ENCODE data around the gene RBM18. TPM values are rescaled to one million over a fixed set of nuclear protein-coding genes. Genes with fewer than 3 reads are reported as not detected.

Gene RBM18
- total and polyA plus RNA-seq, 2 experiments from 2014 or later: 9.3 to 25.5 TPM

- ATAC-seq: peak; percentile 57
Observed at GRCh38 chr9:122265149-122265915, 692 bp upstream of the RBM18 start.

GRCh38 chr9:122263699-122264349 lies 816 bp downstream of the RBM18 start:
- H3K4me1 Mint-ChIP-seq: peaks cover 14% of the 10 kb centered on the region
- H2AFZ ChIP-seq: peak overlapping the region; percentile 89
- no peaks in the 10 kb centered on the region for H3K9me3 Mint-ChIP-seq
- H3K27ac Mint-ChIP-seq: peak overlapping the region; percentile 99
- H3K79me2 ChIP-seq (replicated peaks; ENCODE audit: insufficient read depth): peaks cover 53% of the 10 kb centered on the region
- peaks cover 7% of the 10 kb centered on the region for H3K27me3 Mint-ChIP-seq (ENCODE audit: insufficient read depth, low read depth, poor library complexity)
- peaks cover 20% of the 10 kb centered on the region; the same call in 2 of the 3 replicates for H3K36me3 Mint-ChIP-seq (ENCODE audit: low read depth)
- H3K4me2 ChIP-seq: peak overlapping the region; percentile 97
- no peak for ATAC-seq
- 0 out of 2 replicates have a peak, but pooled peaks cover 2% of the 10 kb centered on the region for H3F3A ChIP-seq (replicated peaks; ENCODE audit: low read depth)
- H3K4me1 ChIP-seq (ENCODE audit: insufficient read depth): peaks cover 14% of the 10 kb centered on the region; the same call in 1 of the 2 replicates
- H4K20me1 ChIP-seq (replicated peaks; ENCODE audit: insufficient read depth): no peaks in the 10 kb centered on the region
- H3K9me2 ChIP-seq (ENCODE audit: insufficient read depth): no peaks in the 10 kb centered on the region
- H3K36me3 ChIP-seq (ENCODE audit: insufficient read depth): peaks cover 8% of the 10 kb centered on the region; the same call in 1 of the 2 replicates
- TF ChIP-seq EZH2phosphoT487 (IDR thresholded peaks at IDR 0.05; ENCODE audit: unreplicated experiment) (no peak), ETS1 (IDR thresholded peaks at IDR 0.05) (no peak), ZNF114 (CRISPR knock-in tag; IDR thresholded peaks at IDR 0.05) (no peak), REST (IDR thresholded peaks at IDR 0.05; ENCODE audit: unreplicated experiment) (no peak), NANOG (IDR thresholded peaks at IDR 0.05; ENCODE audit: borderline replicate concordance) (no peak), STAT1 (IDR thresholded peaks at IDR 0.05; ENCODE audit: unreplicated experiment) (no peak)
- peak overlapping the region; percentile 74; the same call in 1 of the 2 replicates for H3K27ac ChIP-seq (ENCODE audit: low read depth)
- H3K27me3 ChIP-seq (ENCODE audit: insufficient read depth): no peaks in the 10 kb centered on the region
- peak overlapping the region; percentile 97 for H3K4me3 Mint-ChIP-seq
- peak overlapping the region; percentile 69 for H3K4me3 ChIP-seq
- DNase-seq (ENCODE audit: low spot score): no peak

More at GRCh38 chr9:122265149-122265915, 692 bp upstream of the RBM18 start:
- H3K27me3 Mint-ChIP-seq (ENCODE audit: insufficient read depth, low read depth, poor library complexity): peaks cover 7% of the 10 kb centered on the region
- Histone ChIP-seq H3K4me1 (ENCODE audit: insufficient read depth) (peaks cover 14% of the 10 kb centered on the region; the same call in 1 of the 2 replicates), H3K27me3 (ENCODE audit: insufficient read depth) (no peaks in the 10 kb centered on the region), H3K36me3 (ENCODE audit: insufficient read depth) (peaks cover 8% of the 10 kb centered on the region; the same call in 1 of the 2 replicates), H2AFZ (peak overlapping the region; percentile 89), H3F3A (replicated peaks; ENCODE audit: low read depth) (0 out of 2 replicates have a peak, but pooled peaks cover 2% of the 10 kb centered on the region), H3K9me2 (ENCODE audit: insufficient read depth) (no peaks in the 10 kb centered on the region), H3K4me2 (peak overlapping the region; percentile 97), H3K4me3 (peak overlapping the region; percentile 69), H3K27ac (ENCODE audit: low read depth) (peak overlapping the region; percentile 80), H3K79me2 (replicated peaks; ENCODE audit: insufficient read depth) (peaks cover 57% of the 10 kb centered on the region), H4K20me1 (replicated peaks; ENCODE audit: insufficient read depth) (no peaks in the 10 kb centered on the region)
- H3K36me3 Mint-ChIP-seq (ENCODE audit: low read depth): peaks cover 10% of the 10 kb centered on the region; the same call in 1 of the 3 replicates
- TF ChIP-seq CTCF (conservative IDR thresholded peaks at IDR 0.05; ENCODE audit: low read depth in 2 of 2) (peak in 1 of 2 experiments; percentile 25; a peak in 3 of 4 replicates), EZH2 (IDR thresholded peaks at IDR 0.05; ENCODE audit: low read depth, unreplicated experiment) (no peak), CREB1 (CRISPR knock-in tag; IDR thresholded peaks at IDR 0.05; ENCODE audit: low read depth) (peak; percentile 34; the same call in 1 of the 2 replicates)
- H3K4me3 Mint-ChIP-seq: peak overlapping the region; percentile 97
- DNase-seq (ENCODE audit: low spot score): peak; percentile 44
- H3K27ac Mint-ChIP-seq: peak overlapping the region; percentile 99
- H3K9me3 Mint-ChIP-seq: no peaks in the 10 kb centered on the region
- H3K4me1 Mint-ChIP-seq: peaks cover 14% of the 10 kb centered on the region

Measured in GM23338 (cell line).